Sciatic nerve (tissue), 2 donors: Measurements from ENCODE around the gene TBC1D22A. TPM values are rescaled to one million over a fixed set of nuclear protein-coding genes. Genes with fewer than 3 reads are reported as not detected.

ENCODE experiments used
- ATAC-seq: fragments of 200-7000 bp; cut with Tn5 transposase; one replicate; pipeline ENCODE4 v1.9.1; 2020; ENCODE audit warnings: mild to moderate bottlenecking, moderate library complexity
- DNase-seq: peaks from one replicate; pipeline ENCODE4 v3.0.0-alpha.2; 2020; ENCODE audit warnings: low spot score
- intact Hi-C: fragments of 100-400 bp; cut with DNase I; formaldehyde crosslinking; loops from one replicate; pipeline ENCODE4 v1.14.2; 2022
- total RNA-seq: library from RNA; stranded (reverse); fragmentation: NEBNext Ultra II Directional; extraction: Animal tissue kit (Norgen Biotek cat#: 25700); gene quantifications from one replicate; pipeline ENCODE4 v1.2.1, GENCODE V29; 2021
- donor health status: DM: no; HTN: no; CAD: no.
- donor health status: DM: no; HTN: no; CAD: no.

Gene TBC1D22A
- total RNA-seq, 1 donor from 2014 or later, result 36.3 TPM

DNA sequence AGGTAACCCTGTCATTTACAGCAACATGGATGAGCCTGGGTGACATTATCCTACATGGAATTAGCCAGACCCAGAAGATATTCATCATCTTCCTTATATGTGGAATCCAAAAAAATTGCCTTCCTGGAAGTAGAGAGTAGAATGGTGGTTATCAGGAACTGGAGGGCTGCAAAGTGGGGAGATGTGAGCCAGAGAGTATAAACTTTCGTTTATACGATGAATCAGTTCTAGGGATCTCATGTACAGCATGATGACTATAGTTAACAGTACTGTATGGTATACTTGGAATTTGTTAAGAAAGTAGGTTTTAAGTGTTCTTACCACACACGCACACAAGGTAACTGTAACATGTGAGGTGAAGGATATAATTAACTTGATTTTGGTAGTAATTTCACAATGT is 79.1 kb downstream of the TBC1D22A start:
- intact Hi-C loops, result no loop called here
- ATAC-seq, result no peak
- DNase-seq, result no peak

DNA sequence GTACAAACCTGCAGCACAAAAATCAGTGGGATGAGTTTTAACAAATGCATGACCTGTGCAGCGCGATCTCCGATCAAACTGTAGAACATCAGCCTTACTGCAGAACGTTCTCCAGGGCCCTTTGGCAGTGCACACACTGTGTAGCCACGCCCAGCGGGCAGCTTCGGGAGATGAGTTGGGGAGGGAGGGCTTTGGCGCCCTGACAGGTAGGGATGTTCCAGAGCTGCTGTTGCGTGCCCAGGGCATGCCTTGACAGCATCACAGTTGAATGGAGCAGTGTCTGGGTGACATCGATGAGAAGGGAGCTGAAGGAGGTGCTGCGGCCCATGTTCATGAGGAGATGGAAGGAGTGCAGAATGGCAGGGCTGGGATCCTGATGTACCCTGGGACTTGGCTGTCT is 80.2 kb downstream of the TBC1D22A start:
- no peak for DNase-seq

DNA sequence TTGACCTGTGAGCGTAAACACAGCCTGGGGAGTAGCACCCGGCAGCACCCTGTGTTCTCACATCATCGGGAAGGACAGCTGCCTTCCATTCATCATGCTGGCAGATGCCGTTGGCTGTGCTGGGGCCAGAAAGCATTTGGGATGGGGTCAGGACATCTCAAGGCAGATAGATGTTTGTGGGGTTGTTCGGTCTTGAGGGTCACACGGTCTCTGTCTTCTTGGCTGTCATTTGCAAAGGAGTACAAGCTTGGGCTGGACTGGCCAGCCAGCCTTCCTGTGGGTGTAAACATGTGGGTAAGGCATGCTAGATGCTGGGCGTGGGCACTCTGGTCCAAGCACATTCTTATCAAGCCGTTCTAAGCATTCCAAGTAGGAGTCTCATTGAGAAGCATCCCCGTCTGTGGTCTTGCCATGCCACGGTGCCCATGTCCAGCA is 81.4 kb downstream of the TBC1D22A start:
- DNase-seq, result no peak
- intact Hi-C loops, result no loop called here
- ATAC-seq, result peak; percentile 59

More for the DNA sequence above, 80.2 kb downstream of the TBC1D22A start:
- ATAC-seq, result no peak
- intact Hi-C loops, result no loop called here

DNA sequence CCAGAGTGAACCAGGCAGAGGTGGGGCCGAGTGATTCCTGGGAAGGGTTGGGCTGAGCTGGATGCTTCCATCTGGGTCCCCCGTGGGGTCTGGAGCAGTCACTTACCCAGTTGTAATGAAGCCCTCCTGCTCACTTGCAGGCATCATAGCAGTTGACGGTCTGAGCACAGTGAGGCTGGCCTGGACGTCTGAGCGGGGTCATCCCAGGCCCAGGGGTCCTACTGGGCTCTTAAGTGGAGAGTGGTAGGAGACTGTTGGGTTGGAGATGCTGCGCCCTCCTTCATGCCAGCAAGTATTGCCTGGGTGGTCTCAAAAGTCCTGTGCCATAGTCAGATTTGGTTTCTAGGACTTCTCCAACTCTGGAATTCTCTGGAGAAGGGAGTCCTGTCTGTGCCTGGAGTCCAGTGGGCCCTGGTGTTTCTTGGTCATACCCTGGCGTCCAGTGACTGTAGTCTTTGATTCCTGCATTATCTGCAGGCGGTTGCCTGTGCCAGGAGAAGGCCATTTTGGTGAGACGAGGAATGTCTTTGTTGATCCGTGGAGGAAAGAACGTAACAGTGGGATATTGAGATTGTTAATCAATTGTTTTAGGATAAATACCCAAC is 82.3 kb downstream of the TBC1D22A start:
- DNase-seq (no peak), ATAC-seq (peak; percentile 32)
- intact Hi-C loops, result no loop called here

DNA sequence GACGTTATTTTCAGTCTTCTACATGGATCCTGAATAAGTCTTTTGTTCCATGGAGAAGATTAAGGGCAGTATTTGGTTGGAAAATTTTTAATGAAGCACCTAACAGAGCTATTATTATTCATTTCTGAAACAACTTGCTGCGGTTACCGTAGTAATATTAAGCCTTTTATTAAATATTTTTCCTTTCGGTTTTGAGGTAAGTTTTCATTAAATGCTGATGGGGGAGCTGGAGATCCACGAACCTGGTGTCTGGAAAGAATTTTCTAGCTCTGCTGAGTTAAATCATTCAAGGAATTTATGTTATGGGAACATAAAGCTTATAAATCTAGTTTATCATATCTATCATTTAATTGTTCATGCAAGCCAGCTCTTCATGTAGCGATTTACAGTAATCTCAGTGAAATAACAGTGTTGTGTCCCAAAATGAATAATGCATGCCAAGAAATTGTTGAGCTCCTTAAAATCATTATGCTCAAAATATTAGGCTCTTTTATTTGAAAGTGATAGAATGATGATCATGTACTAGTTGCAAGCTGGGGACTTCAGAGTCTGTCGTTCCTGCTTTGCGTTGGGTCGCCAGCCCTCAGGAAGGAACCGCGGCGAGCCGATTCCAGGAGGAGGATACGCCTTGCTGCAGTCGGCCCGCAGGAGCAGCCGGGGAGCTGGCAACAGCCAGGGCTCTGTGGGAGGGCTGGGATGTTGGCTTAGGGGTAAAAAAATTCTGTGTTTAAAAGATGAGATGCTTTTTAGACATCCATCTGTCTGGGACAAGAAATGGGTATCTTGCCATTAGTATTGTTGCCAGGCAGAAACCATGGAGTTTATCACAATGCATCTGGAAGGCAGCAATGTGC is 83.1 kb downstream of the TBC1D22A start:
- intact Hi-C loops, result no loop called here
- DNase-seq, result no peak
- ATAC-seq, result peak; percentile 60

DNA sequence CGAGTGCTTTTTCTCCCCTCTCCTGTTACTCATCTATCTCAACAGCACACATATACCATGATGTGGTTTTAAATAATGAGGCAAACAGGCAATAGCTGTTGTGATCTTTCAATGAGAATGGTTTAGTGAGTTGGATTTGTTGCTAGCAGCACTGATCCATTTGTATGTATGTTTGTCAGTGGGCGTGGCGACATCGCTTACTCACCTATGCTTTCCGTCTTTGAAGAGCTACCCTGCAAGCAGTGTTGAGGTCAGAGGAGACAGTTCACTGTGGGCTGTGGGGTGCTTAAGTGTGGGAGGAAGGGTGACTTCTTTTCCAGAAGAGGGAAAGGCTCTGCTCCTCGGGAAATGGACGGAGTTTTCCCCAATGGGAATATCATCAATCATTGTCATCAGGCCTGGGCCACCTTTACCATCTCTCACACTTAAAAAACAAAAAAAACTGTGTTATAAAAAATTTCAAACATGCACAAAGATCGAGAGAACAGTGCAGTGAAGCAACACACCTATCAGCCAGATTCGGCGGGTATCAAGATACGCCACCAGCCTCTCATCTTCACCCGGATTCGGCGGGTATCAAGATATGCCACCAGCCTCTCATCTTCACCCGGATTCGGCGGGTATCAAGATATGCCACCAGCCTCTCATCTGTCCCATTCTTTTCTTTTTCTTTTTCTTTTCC is 83.8 kb downstream of the TBC1D22A start:
- ATAC-seq, result no peak
- no peak for DNase-seq
- intact Hi-C loops, result no loop called here

DNA sequence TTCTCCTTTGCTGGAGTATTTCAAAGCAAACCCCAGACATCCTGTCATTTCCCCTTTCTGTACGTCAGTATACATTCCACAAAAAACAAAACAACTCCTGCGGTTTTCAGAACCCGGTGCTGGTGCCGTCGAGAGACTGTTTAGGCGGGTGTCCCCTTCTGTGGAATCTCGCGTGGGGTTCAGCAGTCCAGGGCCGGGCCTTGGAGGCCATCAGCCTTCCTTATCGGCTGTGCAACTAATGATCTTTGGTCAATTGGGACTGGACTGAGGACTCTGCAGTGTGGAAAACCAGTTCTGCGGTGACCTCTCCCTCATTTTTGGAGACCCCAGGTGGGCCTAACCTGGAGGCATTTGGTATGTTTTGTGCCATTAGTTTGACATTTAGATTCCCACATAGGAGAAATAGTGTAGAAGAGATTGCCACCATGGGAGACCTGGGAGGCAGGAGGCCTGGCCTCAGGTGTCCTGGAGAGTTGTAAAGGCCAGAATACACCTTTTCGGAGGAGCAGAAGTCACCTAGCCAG is 84.4 kb downstream of the TBC1D22A start:
- ATAC-seq (no peak), DNase-seq (no peak)
- intact Hi-C loops, result no loop called here

DNA sequence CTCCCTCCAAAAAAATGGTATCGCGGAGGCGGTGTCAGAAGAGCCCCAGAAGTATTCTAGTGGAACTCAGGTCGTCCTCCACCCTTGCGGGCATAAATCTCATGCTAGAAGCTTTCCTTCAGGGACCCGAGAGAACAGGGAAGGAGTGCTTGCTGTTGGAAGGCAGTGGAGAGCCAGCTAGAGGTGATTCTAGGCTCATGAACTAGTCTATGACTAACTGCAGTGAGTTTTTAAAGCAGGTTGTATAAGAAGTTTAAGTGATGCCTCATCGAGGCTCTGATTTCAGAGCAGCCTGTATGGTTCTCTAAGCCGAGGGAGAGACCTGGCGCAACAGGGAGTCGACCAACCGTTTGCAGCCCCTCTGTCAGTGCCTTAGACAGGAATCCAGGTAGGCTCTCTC is 85.7 kb downstream of the TBC1D22A start:
- DNase-seq (no peak), ATAC-seq (no peak)
- intact Hi-C loops, result no loop called here

DNA sequence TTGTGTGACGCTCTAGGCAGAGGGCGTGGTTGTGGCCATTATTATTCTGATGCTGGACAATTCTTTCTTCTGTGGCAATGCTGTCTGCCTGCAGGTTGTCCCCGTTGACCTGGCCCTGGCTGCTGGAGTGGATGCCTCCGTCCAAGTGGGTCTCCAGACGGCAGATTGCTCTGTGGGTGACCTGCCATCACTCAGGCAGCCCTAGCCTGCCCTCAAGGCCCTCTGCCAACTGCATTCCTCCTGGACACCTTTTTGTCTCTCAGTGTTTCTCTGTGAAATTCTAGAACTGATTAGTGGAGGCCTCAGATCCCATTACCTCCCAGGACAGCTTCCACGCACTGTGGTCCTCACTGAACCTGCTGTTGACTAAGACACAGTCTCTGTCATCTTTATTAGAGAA is 86.7 kb downstream of the TBC1D22A start:
- DNase-seq (no peak), ATAC-seq (no peak)
- intact Hi-C loops, result no loop called here

DNA sequence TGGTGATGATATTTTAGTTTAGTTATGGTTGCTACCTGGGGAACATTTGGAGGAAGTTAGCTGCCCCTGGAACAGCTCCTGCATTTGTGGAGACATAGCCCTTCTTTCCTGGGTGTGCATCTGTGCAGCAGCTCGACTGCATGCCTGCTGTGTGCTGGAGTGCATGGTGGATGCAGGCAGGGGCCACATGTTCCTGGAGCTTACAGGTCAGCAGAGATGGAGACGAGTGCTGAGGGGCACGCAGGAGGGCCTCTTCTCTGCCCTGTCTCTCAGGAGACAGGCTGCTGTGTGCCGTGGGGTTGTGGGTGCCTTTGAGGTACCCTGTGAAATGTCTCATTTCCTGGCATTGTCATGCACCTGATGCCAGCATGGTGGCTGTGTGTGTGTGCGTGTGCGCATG is 87.5 kb downstream of the TBC1D22A start:
- DNase-seq, result no peak
- ATAC-seq, result no peak
- intact Hi-C loops, result no loop called here

DNA sequence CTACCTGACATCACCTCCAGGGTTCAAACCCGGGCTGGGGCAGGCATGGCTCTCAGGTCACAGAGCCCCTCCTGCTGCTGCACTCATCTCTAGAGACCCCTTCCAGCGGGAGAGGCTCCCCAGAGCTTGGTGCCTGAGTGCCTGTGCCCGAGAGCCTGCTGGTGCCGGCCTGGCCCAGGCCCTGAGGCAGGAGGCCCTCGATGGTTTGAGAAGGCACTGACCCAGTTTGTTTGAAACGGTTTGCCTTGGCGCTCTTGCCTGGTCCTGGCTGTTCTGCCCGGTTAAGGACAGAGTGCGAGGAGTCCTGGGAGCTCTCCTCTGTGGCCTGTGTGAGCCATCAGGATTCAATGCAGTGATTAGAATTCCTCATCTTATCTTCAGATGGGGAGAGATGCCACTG is 88.9 kb downstream of the TBC1D22A start:
- intact Hi-C loops, result no loop called here
- no peak for ATAC-seq
- DNase-seq, result no peak

DNA sequence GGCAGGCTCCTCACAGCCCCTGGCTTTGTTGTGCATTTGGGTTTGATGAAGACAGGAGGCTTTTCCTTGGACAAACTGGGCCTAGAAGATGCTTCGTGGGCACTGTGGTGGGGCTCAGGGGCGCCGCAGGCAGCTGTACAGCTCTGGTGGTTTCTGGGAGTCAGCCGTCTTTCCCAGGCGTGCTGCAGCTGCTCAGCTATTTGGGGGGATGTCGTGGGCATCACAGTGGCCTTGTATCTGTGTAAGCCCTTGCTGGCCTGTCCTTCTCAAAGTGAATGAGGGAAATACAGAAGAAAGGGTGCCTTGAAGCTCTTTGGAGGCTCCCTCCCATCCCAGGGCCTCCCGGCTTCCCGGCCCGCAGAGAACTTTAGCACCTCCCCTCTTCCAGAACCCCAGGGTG is 89.5 kb downstream of the TBC1D22A start:
- DNase-seq, result no peak

DNA sequence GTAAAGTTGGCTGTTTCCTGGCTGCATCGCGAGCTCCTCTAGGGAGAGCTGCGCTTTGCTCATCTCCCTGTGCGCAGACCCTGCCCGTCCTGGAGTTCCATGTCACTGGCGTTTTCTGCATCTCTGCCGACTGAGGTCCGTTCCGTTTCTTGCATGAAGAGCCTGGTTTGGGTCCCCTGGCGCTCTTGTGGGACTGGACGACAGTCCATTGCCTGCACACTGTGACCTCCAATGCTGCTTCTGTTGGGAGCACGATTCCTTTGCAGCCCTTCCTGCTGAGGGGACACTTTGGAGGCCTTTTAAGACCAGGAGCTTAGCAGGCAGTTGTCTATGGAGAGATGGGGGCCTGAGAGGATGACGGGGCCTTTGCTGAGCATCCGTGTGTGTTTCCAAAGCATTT is 90.3 kb downstream of the TBC1D22A start:
- DNase-seq, result no peak
- no peak for ATAC-seq

More for the DNA sequence above, 89.5 kb downstream of the TBC1D22A start:
- no peak for ATAC-seq
- intact Hi-C loops, result no loop called here

DNA sequence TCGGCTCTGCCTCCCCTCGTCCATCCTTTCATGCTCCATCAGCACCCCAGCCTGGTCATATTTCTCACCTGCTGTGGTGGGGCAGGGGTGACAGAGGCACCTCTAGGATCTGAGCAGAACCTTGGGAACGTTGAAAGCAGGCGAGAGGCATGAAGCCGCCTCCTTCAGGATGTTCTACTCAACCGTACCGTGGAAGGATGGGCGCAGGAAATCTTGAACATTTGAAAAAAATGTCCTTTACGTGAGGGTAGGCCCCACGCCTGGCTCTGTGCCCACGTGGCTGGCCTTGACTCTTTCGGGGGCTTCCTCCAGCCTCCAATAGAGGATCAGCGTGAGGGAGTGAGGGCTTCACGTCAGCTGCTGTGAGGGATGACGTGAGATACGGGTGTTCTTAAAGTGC is 90.7 kb downstream of the TBC1D22A start:
- ATAC-seq, result no peak
- DNase-seq, result no peak
- intact Hi-C loops, result no loop called here

More for the DNA sequence above, 90.3 kb downstream of the TBC1D22A start:
- intact Hi-C loops, result no loop called here

DNA sequence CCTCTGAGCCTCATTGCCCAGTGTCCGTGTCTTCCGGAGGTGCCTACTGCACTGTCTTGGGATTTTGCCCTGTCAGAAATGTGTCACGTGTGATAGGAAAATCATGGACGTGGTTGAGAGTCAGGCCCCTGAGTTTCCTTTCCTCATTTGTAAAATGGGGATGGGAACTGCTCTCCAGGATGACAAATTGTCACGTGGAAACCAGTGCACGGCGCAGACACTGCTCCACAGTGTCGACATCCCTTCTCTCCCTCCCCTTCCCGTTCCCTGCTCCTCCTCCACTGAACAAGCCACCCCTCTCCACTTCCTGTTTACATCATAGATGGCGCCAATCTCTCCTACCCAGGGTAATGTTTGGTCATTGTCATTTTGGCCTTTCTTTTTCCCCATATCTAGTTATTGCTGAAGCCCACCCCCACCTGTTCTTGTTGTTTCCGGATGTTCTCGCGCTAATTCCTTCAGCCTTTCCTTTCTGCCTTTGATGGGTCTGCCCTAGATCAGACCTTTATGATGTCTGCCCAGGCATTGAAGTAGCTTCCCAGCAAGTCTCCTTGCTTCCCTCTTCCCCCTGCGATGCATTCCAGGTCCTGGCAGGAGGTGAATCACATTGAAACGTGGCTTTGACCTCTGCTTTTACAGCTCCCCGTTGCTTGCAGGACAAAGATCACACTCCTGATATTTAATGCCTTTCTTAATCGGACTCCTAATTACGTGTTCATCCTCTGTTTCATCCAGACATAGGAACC is 91.8 kb downstream of the TBC1D22A start:
- intact Hi-C loops, result no loop called here
- DNase-seq (no peak), ATAC-seq (peak; percentile 94)

DNA sequence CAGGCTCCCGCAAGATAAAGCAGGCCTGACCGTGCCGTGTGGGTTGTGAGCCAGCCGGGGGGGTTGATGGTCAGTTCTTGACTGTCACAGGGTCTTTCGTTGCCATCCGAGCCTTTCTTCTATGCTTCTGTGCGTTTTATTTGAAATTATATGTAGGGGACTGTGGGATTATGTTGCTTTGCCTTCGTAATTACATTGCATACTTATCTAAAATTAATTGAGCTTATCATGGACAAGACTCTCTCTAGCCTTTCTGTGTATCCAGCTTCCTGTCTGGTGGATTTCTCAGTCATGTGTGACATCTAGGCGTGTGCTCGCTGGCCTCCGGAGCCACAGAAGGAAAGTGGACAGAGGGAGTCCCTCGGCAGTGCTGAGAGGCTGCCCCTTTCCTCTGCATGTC is 93.2 kb downstream of the TBC1D22A start:
- intact Hi-C loops, result no loop called here
- DNase-seq (no peak), ATAC-seq (no peak)

DNA sequence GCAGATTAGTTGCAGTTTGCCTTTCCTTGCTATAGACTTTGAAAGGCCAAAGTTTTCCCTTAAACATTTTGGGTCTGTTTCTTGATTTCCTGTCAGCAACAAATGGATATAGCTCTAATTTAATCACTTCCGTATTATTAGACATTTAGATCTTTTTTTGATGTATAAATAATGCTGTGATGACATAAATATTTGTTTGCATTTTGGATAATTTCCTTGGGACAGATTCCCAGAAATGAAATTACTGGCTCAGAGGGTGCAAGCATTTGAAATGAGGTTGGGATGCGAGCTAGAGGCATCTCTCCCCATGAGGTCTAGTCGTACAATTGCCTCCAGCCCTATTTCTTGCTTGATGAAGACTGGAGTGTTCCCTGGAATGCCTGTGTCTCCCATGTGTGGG is 94.2 kb downstream of the TBC1D22A start:
- intact Hi-C loops, result no loop called here
- no peak for ATAC-seq
- no peak for DNase-seq

DNA sequence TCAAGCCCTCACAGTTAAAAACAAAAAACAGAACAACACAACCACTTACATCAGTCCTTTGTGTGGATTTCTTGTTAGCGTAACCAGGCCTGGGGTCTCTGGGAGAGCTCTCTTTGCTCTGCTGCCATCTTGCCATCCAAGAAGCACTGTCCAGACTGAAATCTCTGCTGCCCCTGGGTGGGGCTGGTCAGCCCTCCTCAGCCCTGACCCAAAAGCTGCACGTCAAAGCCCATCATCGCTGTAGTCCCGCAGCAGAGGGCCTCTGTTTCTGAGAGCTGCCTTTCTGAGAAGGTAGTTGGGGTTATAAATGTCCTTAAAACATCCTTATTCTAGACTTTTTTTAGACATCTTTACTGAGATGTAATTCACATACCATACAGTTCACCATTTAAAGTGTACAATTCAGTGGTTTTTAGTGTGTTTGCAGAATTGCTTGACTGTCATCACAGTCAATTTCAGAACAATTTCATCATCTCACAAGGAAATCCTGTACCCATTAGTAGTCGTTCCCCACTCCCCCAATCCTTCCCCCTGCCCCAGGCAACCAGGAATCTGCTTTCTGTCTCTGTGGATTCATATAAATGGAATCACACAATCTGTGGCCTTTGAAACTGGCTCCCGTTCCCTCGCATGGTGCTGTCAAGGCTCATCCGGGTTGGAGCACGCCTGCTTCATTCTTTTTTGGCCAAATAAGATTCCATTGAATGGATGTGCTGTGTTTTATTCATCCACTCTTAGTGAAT is 94.9 kb downstream of the TBC1D22A start:
- ATAC-seq (no peak), DNase-seq (no peak)
- intact Hi-C loops, result no loop called here

DNA sequence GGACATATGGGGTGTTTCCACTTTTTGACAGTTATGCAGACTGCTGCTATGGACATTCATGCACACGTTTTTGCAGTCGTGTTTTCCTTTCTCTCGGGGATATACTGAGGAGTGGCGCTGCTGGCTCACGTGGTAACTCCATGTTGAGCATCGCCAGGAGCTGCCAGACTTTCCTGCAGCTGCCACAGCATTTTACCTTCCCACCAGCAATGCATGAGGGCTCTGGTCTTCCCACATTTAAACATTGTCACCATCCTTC is 95.4 kb downstream of the TBC1D22A start:
- ATAC-seq (no peak), DNase-seq (no peak)
- intact Hi-C loops, result no loop called here
